K562 (cell line): ENCODE results near the gene GARNL3. TPM values are rescaled to one million over a fixed set of nuclear protein-coding genes. Genes with fewer than 3 reads are reported as not detected.

Source experiments
- ATF4 ChIP-seq: fragments of 450-650 bp; formaldehyde crosslinking; IDR thresholded peaks from 2 replicates; pipeline ENCODE4 v1.4.0; 2022; ENCODE audit warnings: mild to moderate bottlenecking, moderate library complexity
- BRF1 ChIP-seq: IDR thresholded peaks from 3 replicates; pipeline ENCODE4 v1.6.1; 2011; ENCODE audit warnings: borderline replicate concordance, mild to moderate bottlenecking; ENCODE audit not compliant: insufficient read length; ENCODE audit errors: extremely low read depth
- CBFA2T2 ChIP-seq: fragments of 450-650 bp; conservative IDR thresholded peaks from 2 replicates; pipeline ENCODE4 v1.6.1; 2017; ENCODE audit warnings: mild to moderate bottlenecking
- CC2D1A ChIP-seq: fragments of 450-650 bp; IDR thresholded peaks from 2 replicates; pipeline ENCODE4 v1.6.1; 2017; ENCODE audit warnings: mild to moderate bottlenecking
- CCAR2 ChIP-seq: fragments of 200-400 bp; formaldehyde crosslinking; IDR thresholded peaks from 2 replicates; pipeline ENCODE4 v1.6.1; 2017; ENCODE audit warnings: mild to moderate bottlenecking, low read depth, low read length
- CTCF ChIP-seq, 3 experiments: IDR thresholded peaks in 2 of 3; conservative IDR thresholded peaks in 1 of 3; 2 replicates each; pipeline ENCODE4 v1.5.1; 2011 to 2012; ENCODE audit warnings: low read length in 3 of 3, mild to moderate bottlenecking in 3 of 3, control low read depth in 2 of 3, improper control_type of control experiment in 1 of 3, inconsistent platforms in 1 of 3, low read depth in 1 of 3, mixed read lengths in 1 of 3, moderate library complexity in 1 of 3; ENCODE audit not compliant: insufficient read depth in 2 of 3
- ELK3 ChIP-seq: fragments of 450-650 bp; formaldehyde crosslinking; IDR thresholded peaks from 2 replicates; pipeline ENCODE4 v1.4.0; 2020; ENCODE audit warnings: mild to moderate bottlenecking
- FOXA3 ChIP-seq, 2 experiments: fragments of 450-650 bp in 1 of 2; sonication (generic) in 1 of 2; formaldehyde crosslinking; IDR thresholded peaks in 1 of 2; conservative IDR thresholded peaks in 1 of 2; 2 replicates each; pipeline versions ENCODE4 v1.4.0 to v1.8.0; 2020 to 2022; ENCODE audit warnings: mild to moderate bottlenecking in 2 of 2, missing genetic modification reagents in 1 of 2
- GTF2F1 ChIP-seq: IDR thresholded peaks from 2 replicates; pipeline ENCODE4 v1.6.1; 2011; ENCODE audit warnings: low read depth, low read length, improper control_type of control experiment
- MCM7 ChIP-seq, 2 experiments: fragments of 450-650 bp; IDR thresholded peaks; 2 replicates each; pipeline ENCODE4 v1.6.1; 2016 to 2018
- MECOM ChIP-seq: fragments of 250-450 bp; sonication (Bioruptor Pico); IDR thresholded peaks from 2 replicates; pipeline ENCODE4 v1.8.0; 2022; ENCODE audit warnings: inconsistent platforms
- MIER1 ChIP-seq: fragments of 450-650 bp; IDR thresholded peaks from 2 replicates; pipeline ENCODE4 v1.6.1; 2016; ENCODE audit warnings: antibody characterized with exemption, mild to moderate bottlenecking, low read depth
- MTA3 ChIP-seq: fragments of 450-650 bp; formaldehyde crosslinking; IDR thresholded peaks from 2 replicates; pipeline ENCODE4 v1.6.1; 2017; ENCODE audit warnings: mild to moderate bottlenecking, borderline replicate concordance
- MYC ChIP-seq, 2 experiments: fragments of 250-450 bp in 1 of 2; sonication (Bioruptor Pico) in 1 of 2; IDR thresholded peaks; 2 replicates each; pipeline versions ENCODE4 v1.5.1 to v1.6.1; 2012 to 2021; ENCODE audit warnings: low read depth in 2 of 2, borderline replicate concordance in 1 of 2, improper control_type of control experiment in 1 of 2, low read length in 1 of 2, mild to moderate bottlenecking in 1 of 2, moderate library complexity in 1 of 2
- NCOA4 ChIP-seq: fragments of 450-650 bp; IDR thresholded peaks from 2 replicates; pipeline ENCODE4 v1.6.1; 2018; ENCODE audit warnings: mild to moderate bottlenecking; ENCODE audit not compliant: partially characterized antibody
- NR2F6 ChIP-seq: fragments of 450-650 bp; formaldehyde crosslinking; IDR thresholded peaks from 2 replicates; pipeline ENCODE4 v1.4.0; 2020; ENCODE audit warnings: mild to moderate bottlenecking
- PTRF ChIP-seq: fragments of 450-650 bp; IDR thresholded peaks from 2 replicates; pipeline ENCODE4 v1.6.1; 2016; ENCODE audit warnings: mild to moderate bottlenecking, missing genetic modification characterization, missing compliant biosample characterization
- RAD51 ChIP-seq: fragments of 450-650 bp; IDR thresholded peaks from 2 replicates; pipeline ENCODE4 v1.7.1; 2016; ENCODE audit warnings: low read depth, mild to moderate bottlenecking, borderline replicate concordance
- SAP30 ChIP-seq: fragments of 200-600 bp; sonication (generic); IDR thresholded peaks from 2 replicates; pipeline ENCODE4 v1.6.1; 2012; ENCODE audit warnings: borderline replicate concordance, low read depth, mild to moderate bottlenecking, moderate library complexity, low read length, control low read depth, inconsistent platforms; ENCODE audit not compliant: insufficient read depth, poor library complexity, severe bottlenecking
- TAF1 ChIP-seq: IDR thresholded peaks from 2 replicates; pipeline ENCODE4 v1.6.1; 2011; ENCODE audit warnings: mild to moderate bottlenecking, low read length, moderate library complexity; ENCODE audit not compliant: insufficient read depth, control insufficient read depth, severe bottlenecking; ENCODE audit errors: extremely low read depth
- ZBTB8A ChIP-seq: fragments of 450-650 bp; IDR thresholded peaks from 2 replicates; pipeline ENCODE4 v1.6.1; 2018; ENCODE audit warnings: mild to moderate bottlenecking, moderate library complexity; ENCODE audit not compliant: partially characterized antibody
- ZNF551 ChIP-seq: fragments of 250-450 bp; sonication (Bioruptor Pico); IDR thresholded peaks from 2 replicates; pipeline ENCODE4 v1.5.0; 2021; ENCODE audit warnings: mild to moderate bottlenecking, moderate library complexity
- polyA plus RNA-seq, 8 experiments: library from polyadenylated mRNA; depleted of rRNA in 4 of 8; stranded (reverse) in 5 of 8; unstranded in 3 of 8; fragments of >200 nt; fragmentation: Nextera tagmentation in 2 of 8; fragmentation: Illumina TruSeq in 1 of 8; extraction: Ambion mirVana in 2 of 8; extraction: Trizol in 1 of 8; gene quantifications; 2 replicates each; pipeline versions ENCODE4 v1.2.1 to v1.2.3, GENCODE V29; 2011 to 2014; ENCODE audit warnings: inconsistent platforms in 1 of 8, missing spikeins in 1 of 8
- total RNA-seq, 7 experiments: library from RNA; depleted of rRNA in 6 of 7; stranded (reverse); fragments of >200 nt in 6 of 7; fragmentation: Illumina TruSeq in 2 of 7; extraction: Trizol in 2 of 7; gene quantifications; 2 replicates each; pipeline versions ENCODE4 v1.2.1 to v1.2.3, GENCODE V29; 2011 to 2021; ENCODE audit warnings: low replicate concordance in 1 of 7

GARNL3 gene
- total and polyA plus RNA-seq, 9 of the 15 experiments (the other 6 are each of a cell fraction or from before 2014, with no cell fraction given): 0.35 to 2.7 (median 1.6) TPM

GRCh38 chr9:127380479-127380878 is 115.9 kb downstream of the GARNL3 start (continued):
- TF ChIP-seq CBFA2T2 (no peak), NR2F6 (no peak), GTF2F1 (no peak), SAP30 (no peak), MIER1 (no peak), MCM7 (IDR thresholded peaks at IDR 0.05) (no peak), MTA3 (no peak), MYC (IDR thresholded peaks at IDR 0.05; ENCODE audit: low read depth, low read length) (peak; percentile 93), MYC (CRISPR knock-in tag; IDR thresholded peaks at IDR 0.05; ENCODE audit: borderline replicate concordance, low read depth) (no peak), CC2D1A (no peak), ATF4 (CRISPR knock-in tag) (peak; percentile 80), MECOM (CRISPR knock-in tag) (peak; percentile 76), ZBTB8A (no peak), BRF1 (no peak), ELK3 (CRISPR knock-in tag) (no peak), ZNF551 (CRISPR knock-in tag) (no peak), NCOA4 (no peak), PTRF (tag) (no peak), TAF1 (no peak), CTCF (IDR thresholded peaks at IDR 0.05 in 2 of 3, conservative IDR thresholded peaks at IDR 0.05 in 1 of 3; ENCODE audit: insufficient read depth in 2 of 3, low read depth in 1 of 3, low read length in 3 of 3) (no peak), FOXA3 (CRISPR knock-in tag; conservative IDR thresholded peaks at IDR 0.05 in 1 of 2, IDR thresholded peaks at IDR 0.05 in 1 of 2) (no peak), CCAR2 (no peak), RAD51 (no peak)
